Thyroid gland (tissue), 4 donors: ENCODE data around the gene OSGIN1.

Experiments used
- POLR2A ChIP-seq, 2 donors: fragments of 450-650 bp; IDR thresholded peaks; one replicate each; pipeline ENCODE4 v1.6.1; 2017; ENCODE audit warnings: antibody characterized with exemption in 2 of 2, mild to moderate bottlenecking in 2 of 2, moderate library complexity in 1 of 2
- TF ChIP-seq, protein P1 (sequence below), 6 experiments: fragments of 200-600 bp in 3 of 6; fragments of 450-650 bp in 3 of 6; sonication (generic) in 3 of 6; IDR thresholded peaks; one replicate each; pipeline ENCODE4 v1.5.1; 2016 to 2019; ENCODE audit warnings: antibody characterized with exemption in 6 of 6, mild to moderate bottlenecking in 2 of 6, inconsistent platforms in 1 of 6, moderate library complexity in 1 of 6

DNA sequence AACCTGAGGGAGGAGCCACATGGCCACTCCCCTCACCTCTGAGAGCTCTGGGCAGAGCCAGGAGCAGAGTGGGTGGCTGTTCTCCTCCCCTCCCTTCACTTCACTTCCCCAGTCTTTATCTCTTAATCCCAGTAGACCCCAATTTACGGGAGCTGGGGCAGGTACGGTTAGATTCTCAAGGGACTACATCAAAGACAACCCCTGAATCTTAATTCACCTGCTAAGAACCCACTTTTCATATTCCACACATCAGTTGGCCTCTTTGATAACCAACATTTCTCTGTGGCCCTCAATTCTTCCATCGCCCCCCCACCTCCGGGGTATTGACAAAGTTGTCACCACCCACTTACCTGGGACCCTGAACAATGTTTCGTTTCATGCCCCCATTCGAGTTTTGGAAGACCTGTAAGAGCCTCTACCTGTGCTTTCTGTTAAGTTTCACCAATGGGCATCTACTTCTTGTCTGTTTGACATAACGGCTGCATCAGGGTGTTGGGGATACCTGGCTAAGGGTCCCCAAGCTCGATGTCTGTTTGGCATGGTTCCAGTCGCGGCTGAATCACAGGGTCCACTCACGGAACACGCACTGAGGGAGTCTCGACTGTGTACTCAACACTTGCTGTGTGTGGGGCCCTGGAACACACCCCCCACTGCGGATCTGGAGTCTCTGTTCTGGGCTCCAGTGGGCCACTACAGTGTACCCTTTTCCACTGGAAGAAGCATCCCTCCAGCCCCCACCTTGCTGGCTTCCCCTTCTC is 61.7 kb downstream of the OSGIN1 start:
- TF ChIP-seq, protein P1, sequence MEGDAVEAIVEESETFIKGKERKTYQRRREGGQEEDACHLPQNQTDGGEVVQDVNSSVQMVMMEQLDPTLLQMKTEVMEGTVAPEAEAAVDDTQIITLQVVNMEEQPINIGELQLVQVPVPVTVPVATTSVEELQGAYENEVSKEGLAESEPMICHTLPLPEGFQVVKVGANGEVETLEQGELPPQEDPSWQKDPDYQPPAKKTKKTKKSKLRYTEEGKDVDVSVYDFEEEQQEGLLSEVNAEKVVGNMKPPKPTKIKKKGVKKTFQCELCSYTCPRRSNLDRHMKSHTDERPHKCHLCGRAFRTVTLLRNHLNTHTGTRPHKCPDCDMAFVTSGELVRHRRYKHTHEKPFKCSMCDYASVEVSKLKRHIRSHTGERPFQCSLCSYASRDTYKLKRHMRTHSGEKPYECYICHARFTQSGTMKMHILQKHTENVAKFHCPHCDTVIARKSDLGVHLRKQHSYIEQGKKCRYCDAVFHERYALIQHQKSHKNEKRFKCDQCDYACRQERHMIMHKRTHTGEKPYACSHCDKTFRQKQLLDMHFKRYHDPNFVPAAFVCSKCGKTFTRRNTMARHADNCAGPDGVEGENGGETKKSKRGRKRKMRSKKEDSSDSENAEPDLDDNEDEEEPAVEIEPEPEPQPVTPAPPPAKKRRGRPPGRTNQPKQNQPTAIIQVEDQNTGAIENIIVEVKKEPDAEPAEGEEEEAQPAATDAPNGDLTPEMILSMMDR (IDR thresholded peaks at IDR 0.05) = no peak
- TF ChIP-seq POLR2A (IDR thresholded peaks at IDR 0.05) = no peak
